Activated T-cell treated with anti-CD3 and anti-CD28 coated beads, Interleukin-2, amount 50 U/mL, for 1 hour (primary cell): ENCODE data around the gene COQ7.

Experiments
- DNase-seq: peaks from one replicate; pipeline ENCODE4 v3.0.0-alpha.2; 2020

COQ7 gene

DNA sequence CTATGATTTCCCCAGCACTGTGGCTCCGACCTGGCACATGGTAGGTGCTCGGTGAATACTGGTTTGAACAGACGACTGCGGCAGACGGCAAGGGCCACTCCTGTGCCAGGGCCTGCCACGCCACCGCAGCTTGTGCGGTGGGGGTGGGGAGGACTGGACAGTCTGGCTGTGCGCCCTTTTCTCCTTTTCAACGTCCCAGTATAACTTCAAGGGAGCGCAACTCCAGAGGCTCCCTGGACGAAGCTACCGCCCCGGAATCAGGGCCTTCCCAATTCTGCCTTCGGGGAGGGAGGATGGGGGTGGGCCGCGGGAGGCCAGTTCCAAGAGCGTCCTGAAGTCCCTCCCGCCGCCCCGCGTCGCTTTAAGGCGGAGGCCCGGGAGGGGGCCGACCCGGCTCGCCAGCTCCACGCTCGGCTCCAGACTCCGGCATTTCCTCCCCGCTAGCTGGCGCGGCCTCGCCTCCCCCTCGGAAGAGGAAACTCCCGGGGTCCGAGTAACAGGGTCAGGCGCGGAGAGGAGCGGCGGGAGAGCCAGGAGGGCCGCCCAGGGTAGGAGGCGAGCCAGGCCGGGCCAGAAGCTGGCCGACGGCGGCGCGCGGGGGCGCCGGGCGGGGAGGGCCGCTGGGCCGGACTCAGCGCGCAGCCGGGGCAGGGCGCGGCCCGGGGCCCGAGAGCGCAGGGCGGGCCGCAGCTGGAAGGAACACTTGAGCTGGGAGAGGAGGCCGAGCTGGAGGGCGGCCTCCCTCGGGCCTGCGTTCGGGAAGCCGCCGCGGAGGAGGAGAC is 46.4 kb downstream of the COQ7 start, which contains the start of gene ITPRIPL2:
ITPRIPL2 (plus strand) TSS at position 388 of the 782 bp plus-strand sequence. CDS start 498 bp downstream, outside the sequence.
- DNase-seq, result no peak

DNA sequence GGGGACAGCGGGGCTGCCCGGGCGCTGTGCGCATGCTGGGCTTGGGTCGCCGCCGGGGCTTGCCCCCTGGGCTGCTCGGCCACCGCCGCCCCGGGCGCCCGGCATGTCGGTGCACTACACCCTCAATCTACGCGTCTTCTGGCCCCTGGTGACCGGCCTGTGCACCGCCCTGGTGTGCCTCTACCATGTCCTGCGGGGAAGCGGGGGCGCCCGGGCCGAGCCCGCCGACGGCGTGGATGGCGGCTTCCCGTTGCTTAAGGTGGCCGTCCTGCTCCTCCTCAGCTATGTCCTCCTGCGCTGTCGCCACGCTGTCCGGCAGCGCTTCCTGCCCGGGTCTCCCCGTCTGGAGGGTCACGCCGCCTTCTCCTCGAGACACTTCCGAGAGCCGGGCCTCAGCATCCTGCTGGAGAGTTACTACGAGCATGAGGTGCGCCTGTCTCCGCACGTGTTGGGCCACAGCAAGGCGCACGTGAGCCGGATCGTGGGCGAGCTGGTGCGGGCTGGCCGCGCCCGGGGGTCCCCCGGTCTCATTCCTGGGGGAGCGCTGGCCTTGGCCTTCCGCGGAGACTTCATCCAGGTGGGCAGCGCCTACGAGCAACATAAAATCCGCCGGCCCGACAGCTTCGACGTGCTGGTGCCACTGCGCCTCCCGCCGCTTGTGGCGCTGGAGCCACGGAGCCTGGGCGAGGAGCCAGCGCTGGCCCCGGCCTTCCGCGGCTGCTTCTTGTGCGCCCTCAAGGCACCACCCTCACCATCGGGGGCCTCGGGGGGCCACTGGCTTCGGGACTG is 47.1 kb downstream of the COQ7 start:
- no peak for DNase-seq

DNA sequence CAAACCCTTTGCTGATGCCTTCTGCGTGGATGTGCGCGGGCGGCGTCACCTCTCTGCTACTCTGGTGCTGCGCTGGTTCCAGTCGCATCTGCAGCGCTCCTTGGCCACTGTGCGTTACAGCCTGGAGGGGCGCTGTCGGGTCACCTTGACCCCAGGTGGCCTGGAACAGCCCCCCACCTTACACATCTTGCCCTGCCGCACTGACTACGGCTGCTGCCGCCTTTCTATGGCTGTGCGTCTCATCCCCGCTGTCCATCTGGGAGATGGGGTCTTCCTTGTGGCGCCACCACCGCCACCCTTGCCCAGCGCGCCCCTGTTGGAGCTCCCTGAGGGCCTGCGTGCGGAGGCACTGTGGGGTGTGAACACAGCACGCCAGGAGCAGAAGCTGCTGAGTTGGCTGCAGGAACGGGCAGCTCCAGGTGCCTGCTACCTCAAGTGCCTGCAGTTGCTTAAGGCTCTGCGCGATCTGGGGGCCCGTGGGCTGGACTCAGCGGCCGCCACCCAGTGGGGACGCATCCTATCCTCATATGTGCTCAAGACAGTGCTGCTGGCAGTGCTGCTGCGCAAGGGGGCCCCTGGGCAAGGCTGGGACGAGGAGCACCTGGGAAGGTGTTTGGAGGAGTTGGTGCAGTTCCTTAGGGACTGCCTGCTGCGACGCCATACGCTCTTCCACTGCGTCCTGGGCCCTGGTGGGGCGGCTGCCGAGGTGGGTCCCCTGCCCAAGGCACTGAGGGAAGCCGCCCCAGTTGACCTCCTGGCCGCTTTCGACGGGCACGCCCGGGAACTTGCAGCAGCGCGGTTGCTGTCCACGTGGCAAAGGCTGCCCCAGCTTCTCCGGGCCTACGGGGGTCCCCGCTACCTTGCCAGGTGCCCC is 48.0 kb downstream of the COQ7 start:
- DNase-seq, result no peak

DNA sequence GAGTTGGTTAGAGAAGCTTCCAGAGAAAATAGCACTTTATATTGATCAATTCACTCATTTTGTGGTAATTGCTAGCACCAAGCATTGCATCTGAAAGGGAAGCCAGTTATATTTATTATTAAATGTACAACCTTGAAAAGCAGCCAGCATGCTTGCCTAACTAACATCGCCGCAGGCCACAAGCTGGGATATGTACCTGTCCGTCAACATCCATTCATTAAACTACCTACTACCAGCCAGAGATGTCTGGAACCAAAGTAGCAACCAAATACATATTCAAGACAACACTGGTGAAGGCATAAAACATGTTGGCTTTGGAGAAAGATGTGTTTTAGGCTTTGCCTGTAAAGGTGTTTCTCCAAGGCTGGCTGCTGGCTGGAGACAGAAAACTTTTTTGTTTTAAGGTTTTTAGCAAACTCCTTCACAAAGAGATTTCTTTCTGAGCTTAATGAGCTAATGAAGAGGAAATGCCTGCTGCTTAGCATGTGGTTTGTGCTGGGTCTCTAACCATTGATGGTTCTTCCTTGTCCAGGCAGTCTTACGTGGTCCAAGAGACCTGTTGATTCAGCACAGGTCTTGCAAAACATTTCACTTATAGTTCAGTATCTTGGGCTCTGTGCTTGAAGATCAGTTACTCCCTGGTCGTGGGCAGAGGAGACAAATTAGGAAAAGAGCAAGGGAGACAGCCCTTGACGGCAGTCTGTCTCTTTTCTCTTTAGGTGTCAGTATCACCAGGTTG is 49.5 kb downstream of the COQ7 start:
- DNase-seq, result no peak

DNA sequence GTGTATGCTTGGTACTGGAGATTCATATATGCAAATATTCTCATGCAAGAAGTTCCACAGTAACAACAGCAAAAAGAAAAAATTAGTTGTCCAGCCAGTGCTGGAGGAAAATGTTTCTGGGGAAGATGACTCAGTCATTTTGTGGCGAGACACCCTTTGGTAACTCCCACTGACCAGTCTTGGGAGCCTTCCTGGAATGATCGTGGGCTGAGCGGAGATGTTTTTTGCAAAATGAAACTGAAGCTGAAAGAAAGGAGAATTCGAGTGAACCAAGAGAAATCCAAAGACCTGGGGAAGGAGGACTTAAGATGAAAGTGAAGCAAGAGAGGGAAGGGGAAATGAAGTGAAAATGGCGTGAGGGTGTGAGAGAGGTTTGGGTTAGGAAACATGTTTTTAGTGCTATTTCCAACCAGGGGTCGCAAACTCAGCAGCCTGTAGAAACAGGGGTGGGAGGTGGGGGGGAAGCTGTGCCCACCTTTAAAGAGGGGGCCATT is 51.6 kb downstream of the COQ7 start:
- DNase-seq, result no peak

DNA sequence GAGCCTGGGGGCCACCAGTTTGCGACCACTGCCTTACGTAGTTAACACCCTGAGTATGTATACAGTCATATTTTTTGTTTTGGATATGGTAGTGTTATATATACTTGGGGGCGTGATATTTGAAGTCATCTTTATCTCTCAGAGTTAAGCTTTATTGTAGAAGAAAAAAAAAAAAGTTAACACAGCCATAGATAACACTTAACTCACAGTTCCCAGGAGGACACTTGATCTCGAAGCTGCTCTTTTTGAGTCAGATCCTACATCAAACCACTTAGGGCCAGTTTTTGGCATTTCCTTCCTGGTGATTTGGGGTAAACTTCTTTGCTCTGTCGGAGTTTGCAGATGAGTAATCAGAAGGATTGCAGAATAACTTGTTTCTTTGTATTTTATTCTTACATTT is 52.1 kb downstream of the COQ7 start:
- DNase-seq, result no peak

DNA sequence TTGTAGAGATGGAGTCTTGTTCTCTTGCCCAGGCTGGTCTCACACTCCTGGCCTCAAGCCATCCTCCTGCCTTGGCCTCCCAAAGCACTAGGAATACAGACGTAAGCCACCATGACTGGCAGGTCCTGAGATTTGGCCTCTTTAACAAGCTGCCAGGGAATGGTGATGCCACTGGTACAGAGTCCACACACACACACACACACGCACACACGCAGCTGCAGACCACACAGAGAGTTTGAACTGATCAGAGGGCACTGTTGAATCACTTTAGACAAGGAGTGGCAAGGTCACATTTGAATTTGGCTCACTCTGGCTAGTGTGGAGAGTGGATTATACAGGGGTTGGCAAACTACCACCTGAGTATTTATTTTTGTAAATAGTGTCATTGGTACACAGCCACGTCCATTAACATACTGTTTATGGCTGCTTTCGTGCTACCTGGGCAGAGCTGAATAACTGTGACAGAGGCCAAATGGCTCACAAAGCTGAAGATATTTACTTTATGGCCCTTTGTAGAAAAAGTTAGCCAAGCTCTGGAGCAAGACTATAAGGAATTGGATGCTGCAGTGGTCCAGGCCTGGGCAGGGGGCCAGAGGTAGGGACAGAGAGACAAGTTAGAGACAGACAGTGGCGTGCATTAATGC is 56.2 kb downstream of the COQ7 start:
- DNase-seq, result no peak

DNA sequence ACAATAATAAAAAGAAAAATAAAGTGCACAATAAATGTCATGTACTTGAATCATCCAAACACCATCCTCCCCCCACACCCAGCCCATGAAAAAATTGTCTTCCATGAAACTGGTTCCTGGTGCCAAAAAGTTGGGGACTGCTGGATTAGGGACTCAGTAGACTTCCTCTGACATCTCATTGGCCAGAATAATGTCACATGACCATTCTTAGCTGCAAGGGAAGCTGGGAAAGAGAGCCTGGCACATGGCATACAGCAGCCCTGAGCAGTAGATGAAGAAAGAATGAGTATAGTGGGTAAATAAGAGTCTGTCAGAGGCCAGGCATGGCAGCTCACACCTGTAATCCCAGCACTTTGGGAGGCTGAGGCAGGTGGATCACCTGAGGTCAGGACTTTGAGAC is 58.9 kb downstream of the COQ7 start:
- no peak for DNase-seq

DNA sequence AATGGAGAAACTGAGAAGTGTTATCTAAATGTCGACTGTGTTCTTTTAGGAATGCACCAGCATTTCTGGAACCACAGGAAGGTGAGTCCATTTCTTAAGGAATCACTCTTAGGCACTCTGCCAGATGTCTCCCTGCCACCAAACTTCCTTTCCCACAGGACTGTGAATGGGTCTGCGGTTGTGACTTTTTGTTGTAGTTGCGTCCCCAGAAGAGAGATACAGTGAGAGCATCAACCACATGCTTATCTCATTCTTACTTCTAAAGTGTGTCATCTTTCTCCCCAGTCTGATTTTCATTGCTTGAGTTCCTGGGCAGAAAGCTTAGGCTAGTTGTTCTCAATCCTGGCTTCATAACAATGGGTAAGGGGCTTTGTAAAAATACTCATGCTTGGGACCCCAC is 59.8 kb downstream of the COQ7 start:
- no peak for DNase-seq

DNA sequence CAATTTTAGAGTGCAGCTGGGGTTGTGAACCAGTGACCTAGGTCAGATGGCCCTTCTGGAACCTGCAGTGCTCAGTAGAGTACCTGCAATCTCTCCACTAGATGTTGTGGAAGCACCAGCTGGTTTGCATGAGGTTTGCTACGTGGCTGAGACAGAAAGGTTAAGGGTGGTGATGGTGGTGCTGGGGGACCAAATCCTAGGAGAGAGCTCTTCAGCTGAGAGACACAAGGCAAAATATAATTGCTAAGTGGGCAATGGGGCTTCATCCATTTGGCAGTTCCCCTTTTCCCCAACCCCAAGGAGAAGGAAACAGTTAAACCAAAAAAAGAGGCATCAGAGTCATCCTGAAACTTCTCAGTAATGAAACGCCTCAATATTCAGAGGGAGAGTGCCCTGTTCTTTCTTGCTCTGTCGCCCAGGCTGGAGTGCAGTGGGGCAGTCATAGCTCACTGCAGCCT is 60.3 kb downstream of the COQ7 start:
- no peak for DNase-seq

DNA sequence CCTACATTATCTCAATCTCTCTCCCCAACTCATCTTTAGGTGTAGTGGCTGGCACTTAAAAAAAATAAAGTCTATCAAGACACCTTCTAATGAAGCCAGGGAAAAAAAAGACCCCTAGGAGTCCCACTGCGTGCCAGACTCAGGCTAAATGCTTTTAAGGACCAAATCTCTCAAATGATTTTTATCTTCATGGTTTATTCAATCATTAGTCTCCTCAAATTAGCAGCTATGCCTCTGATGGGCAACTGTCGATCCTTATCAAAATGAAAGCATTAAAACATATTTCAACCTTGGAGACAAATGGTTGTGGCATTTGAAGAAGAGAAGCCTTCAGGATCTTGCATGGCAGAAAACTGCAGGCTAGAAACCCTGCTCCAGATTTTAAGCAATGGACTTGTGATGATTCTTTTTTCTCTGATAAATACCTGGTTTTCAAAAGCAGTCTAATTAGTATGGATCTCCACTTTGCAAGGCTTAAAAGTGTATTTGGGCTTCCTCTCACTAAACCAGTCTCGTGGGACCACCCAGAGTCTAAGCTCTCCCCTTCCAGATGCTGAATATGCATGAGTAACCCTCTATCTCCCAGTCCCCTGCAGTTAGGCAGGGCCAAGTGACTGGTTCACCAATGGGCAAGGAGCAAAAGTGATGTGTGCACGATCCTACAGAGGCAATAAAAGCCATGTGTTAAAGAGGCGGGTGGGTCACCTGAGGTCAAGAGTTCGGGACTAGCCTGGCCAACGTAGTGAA is 61.2 kb downstream of the COQ7 start:
- no peak for DNase-seq
